Tibial nerve (tissue), 4 donors: Measurements from ENCODE around the gene HBE1. TPM values are rescaled to one million over a fixed set of nuclear protein-coding genes. Genes with fewer than 3 reads are reported as not detected.

ENCODE experiments used
- DNase-seq, 2 donors: peaks; one replicate each; pipeline ENCODE4 v3.0.0-alpha.2; 2019; ENCODE audit warnings: low spot score in 2 of 2
- H3K27ac ChIP-seq, 4 donors: fragments of 200-600 bp; sonication (generic) in 3 of 4; one replicate each; pipeline ENCODE4 v1.5.1; 2017 to 2019; ENCODE audit warnings: mild to moderate bottlenecking in 1 of 4
- H3K27me3 ChIP-seq, 2 donors: fragments of 200-600 bp; sonication (generic) in 1 of 2; one replicate each; pipeline versions ENCODE4 v1.5.1 to v1.6.0; 2017 to 2019
- H3K36me3 ChIP-seq, 3 donors: fragments of 200-600 bp; sonication (generic); one replicate each; pipeline ENCODE4 v1.5.1; 2018 to 2019
- H3K4me1 ChIP-seq, 4 donors: fragments of 200-600 bp; sonication (generic) in 3 of 4; one replicate each; pipeline ENCODE4 v1.5.1; 2017 to 2019
- H3K4me3 ChIP-seq, 4 donors: fragments of 200-600 bp; sonication (generic) in 3 of 4; one replicate each; pipeline ENCODE4 v1.5.1; 2017 to 2019; ENCODE audit warnings: mild to moderate bottlenecking in 1 of 4, moderate library complexity in 1 of 4
- H3K9me3 ChIP-seq, 4 donors: fragments of 200-600 bp; sonication (generic) in 3 of 4; one replicate each; pipeline ENCODE4 v1.5.1; 2017 to 2019
- CTCF ChIP-seq, 5 experiments: fragments of 200-600 bp in 3 of 5; fragments of 450-650 bp in 2 of 5; sonication (generic) in 3 of 5; IDR thresholded peaks; one replicate each; pipeline ENCODE4 v1.5.1; 2016 to 2019; ENCODE audit warnings: antibody characterized with exemption in 5 of 5, mild to moderate bottlenecking in 3 of 5, moderate library complexity in 2 of 5
- EP300 ChIP-seq, 2 donors: sonication (generic); formaldehyde crosslinking; IDR thresholded peaks; one replicate each; pipeline ENCODE4 v1.6.1; 2017; ENCODE audit warnings: antibody characterized with exemption in 2 of 2, mild to moderate bottlenecking in 1 of 2
- POLR2A ChIP-seq, 2 donors: fragments of 450-650 bp; IDR thresholded peaks; one replicate each; pipeline ENCODE4 v1.6.1; 2017; ENCODE audit warnings: antibody characterized with exemption in 2 of 2, mild to moderate bottlenecking in 2 of 2, moderate library complexity in 2 of 2
- WGBS, 2 donors: methylation state at CpG; one replicate each; pipeline ENCODE4 v1.1.5; 2018; 5-methylcytosine and 5-hydroxymethylcytosine counted together
- total RNA-seq, 4 donors: library from RNA; depleted of rRNA; stranded (reverse); fragments of >200 nt; gene quantifications; one replicate each; pipeline ENCODE4 v1.1.0, GENCODE V29; 2016

The HBE1 gene
- total RNA-seq, 4 donors from 2014 or later = not detected

GRCh38 chr11:5285703-5286340, 16.1 kb upstream of the HBE1 start:
- H3K27ac ChIP-seq = no peak overlapping the region
- WGBS, 2 donors = 82 to 87% methylated on average over 4 of the region's 4 CpGs
- no peaks in the 10 kb centered on the region for H3K9me3 ChIP-seq
- no peaks in the 10 kb centered on the region for H3K27me3 ChIP-seq
- H3K4me1 ChIP-seq = peaks cover 0 to 4% (median 0%) of the 10 kb centered on the region in 4 donors
- DNase-seq = no peak
- no peak overlapping the region for H3K4me3 ChIP-seq
- TF ChIP-seq CTCF (IDR thresholded peaks at IDR 0.05) (no peak), EP300 (IDR thresholded peaks at IDR 0.05) (no peak), POLR2A (IDR thresholded peaks at IDR 0.05) (no peak)
- H3K36me3 ChIP-seq = no peaks in the 10 kb centered on the region

GRCh38 chr11:5284637-5285036, 14.9 kb upstream of the HBE1 start:
- Histone ChIP-seq H3K27me3 (no peaks in the 10 kb centered on the region), H3K9me3 (no peaks in the 10 kb centered on the region), H3K4me3 (no peak overlapping the region), H3K4me1 (peaks cover 0 to 7% (median 0%) of the 10 kb centered on the region in 4 donors), H3K27ac (no peak overlapping the region), H3K36me3 (no peaks in the 10 kb centered on the region)
- DNase-seq = no peak
- no peak for TF ChIP-seq EP300 (IDR thresholded peaks at IDR 0.05)
- TF ChIP-seq CTCF (IDR thresholded peaks at IDR 0.05) = no peak
- no peak for TF ChIP-seq POLR2A (IDR thresholded peaks at IDR 0.05)
- WGBS, 2 donors = 83% methylated on average over 2 of the region's 2 CpGs

- WGBS, 2 donors = 69 to 80% methylated on average over 1 of the region's 1 CpG
- no peaks in the 10 kb centered on the region for H3K27me3 ChIP-seq
- H3K27ac ChIP-seq = no peak overlapping the region
- H3K9me3 ChIP-seq = no peaks in the 10 kb centered on the region
- no peak for DNase-seq
- H3K36me3 ChIP-seq = no peaks in the 10 kb centered on the region
- TF ChIP-seq CTCF (IDR thresholded peaks at IDR 0.05) = no peak
- TF ChIP-seq EP300 (IDR thresholded peaks at IDR 0.05) = no peak
- no peak for TF ChIP-seq POLR2A (IDR thresholded peaks at IDR 0.05)
- H3K4me1 ChIP-seq = peaks cover 0 to 7% (median 0%) of the 10 kb centered on the region in 4 donors
- H3K4me3 ChIP-seq = no peak overlapping the region
These were observed 14.1 kb upstream of the HBE1 start for GRCh38 chr11:5283882-5284281.

GRCh38 chr11:5283086-5283485, 13.3 kb upstream of the HBE1 start:
- Histone ChIP-seq H3K4me1 (peaks cover 0 to 7% (median 0%) of the 10 kb centered on the region in 4 donors), H3K36me3 (no peaks in the 10 kb centered on the region), H3K9me3 (no peaks in the 10 kb centered on the region), H3K27ac (no peak overlapping the region), H3K27me3 (no peaks in the 10 kb centered on the region), H3K4me3 (no peak overlapping the region)
- TF ChIP-seq POLR2A (IDR thresholded peaks at IDR 0.05) (no peak), CTCF (IDR thresholded peaks at IDR 0.05) (no peak), EP300 (IDR thresholded peaks at IDR 0.05) (no peak)
- 83 to 86% methylated on average over 3 of the region's 3 CpGs for WGBS, 2 donors
- no peak for DNase-seq

GRCh38 chr11:5282628-5283027, 12.9 kb upstream of the HBE1 start:
- no peak overlapping the region for H3K27ac ChIP-seq
- no peak overlapping the region for H3K4me3 ChIP-seq
- H3K4me1 ChIP-seq = peaks cover 0 to 7% (median 0%) of the 10 kb centered on the region in 4 donors
- WGBS, 2 donors = 66 to 86% methylated on average over 2 of the region's 2 CpGs
- H3K9me3 ChIP-seq = no peaks in the 10 kb centered on the region
- DNase-seq = no peak
- no peaks in the 10 kb centered on the region for H3K36me3 ChIP-seq
- TF ChIP-seq CTCF (IDR thresholded peaks at IDR 0.05) = no peak
- no peak for TF ChIP-seq EP300 (IDR thresholded peaks at IDR 0.05)
- TF ChIP-seq POLR2A (IDR thresholded peaks at IDR 0.05) = no peak
- no peaks in the 10 kb centered on the region for H3K27me3 ChIP-seq
